ENCODE results near the gene TGFBR3L. TPM values are rescaled to one million over a fixed set of nuclear protein-coding genes. Genes with fewer than 3 reads are reported as not detected.
A peak's percentile ranks its signal among the peaks of the same experiment; 100 is the strongest.

The TGFBR3L gene
- total and polyA plus RNA-seq, 2 of the 13 experiments (the other 11 are each of a cell fraction or from before 2014, with no cell fraction given): 0.20 to 1.0 TPM

- TF ChIP-seq ZFP91 (CRISPR knock-in tag; IDR thresholded peaks at IDR 0.05; ENCODE audit: borderline replicate concordance) (peak; percentile 80; the same call in 1 of the 2 replicates), ZNF576 (CRISPR knock-in tag; IDR thresholded peaks at IDR 0.05) (no peak), ZNF12 (CRISPR knock-in tag; IDR thresholded peaks at IDR 0.05) (no peak), PLRG1 (conservative IDR thresholded peaks at IDR 0.05) (no peak), BORCS8-MEF2B (CRISPR knock-in tag; IDR thresholded peaks at IDR 0.05) (peak; percentile 80), MTF2 (CRISPR knock-in tag; IDR thresholded peaks at IDR 0.05; ENCODE audit: borderline replicate concordance) (no peak), KDM1A (CRISPR knock-in tag; IDR thresholded peaks at IDR 0.05) (no peak), ZNF607 (CRISPR knock-in tag; IDR thresholded peaks at IDR 0.05; ENCODE audit: borderline replicate concordance) (peak; percentile 76), ZNF10 (CRISPR knock-in tag; IDR thresholded peaks at IDR 0.05; ENCODE audit: borderline replicate concordance, low read depth) (no peak), FOSL1 (CRISPR knock-in tag; IDR thresholded peaks at IDR 0.05; ENCODE audit: borderline replicate concordance) (no peak), ZNF83 (CRISPR knock-in tag; IDR thresholded peaks at IDR 0.05; ENCODE audit: borderline replicate concordance) (no peak), TRAFD1 (CRISPR knock-in tag; IDR thresholded peaks at IDR 0.05; ENCODE audit: borderline replicate concordance) (no peak), HES4 (CRISPR knock-in tag; IDR thresholded peaks at IDR 0.05; ENCODE audit: borderline replicate concordance) (peak; percentile 84; the same call in 1 of the 2 replicates), ZNF207 (IDR thresholded peaks at IDR 0.05; ENCODE audit: borderline replicate concordance) (no peak), ZNF235 (CRISPR knock-in tag; IDR thresholded peaks at IDR 0.05; ENCODE audit: borderline replicate concordance) (peak; percentile 80; the same call in 1 of the 2 replicates), NCOR1 (IDR thresholded peaks at IDR 0.05; ENCODE audit: borderline replicate concordance, low read length) (no peak; the same call in 1 of the 2 replicates), CENPX (CRISPR knock-in tag; IDR thresholded peaks at IDR 0.05) (no peak), TBX3 (IDR thresholded peaks at IDR 0.05; ENCODE audit: borderline replicate concordance) (peak; percentile 31; the same call in 1 of the 2 replicates), POLR2A (IDR thresholded peaks at IDR 0.05; ENCODE audit: insufficient read depth in 1 of 2, low read depth in 2 of 2, low read length in 2 of 2) (peak; percentile 98 to 99), IRX3 (CRISPR knock-in tag; IDR thresholded peaks at IDR 0.05; ENCODE audit: borderline replicate concordance, low read depth) (peak; percentile 72; the same call in 1 of the 2 replicates), RBM39 (IDR thresholded peaks at IDR 0.05; ENCODE audit: low read depth, low read length, poor library complexity, severe bottlenecking) (peak; percentile 70)
- TF ChIP-seq, protein P1, sequence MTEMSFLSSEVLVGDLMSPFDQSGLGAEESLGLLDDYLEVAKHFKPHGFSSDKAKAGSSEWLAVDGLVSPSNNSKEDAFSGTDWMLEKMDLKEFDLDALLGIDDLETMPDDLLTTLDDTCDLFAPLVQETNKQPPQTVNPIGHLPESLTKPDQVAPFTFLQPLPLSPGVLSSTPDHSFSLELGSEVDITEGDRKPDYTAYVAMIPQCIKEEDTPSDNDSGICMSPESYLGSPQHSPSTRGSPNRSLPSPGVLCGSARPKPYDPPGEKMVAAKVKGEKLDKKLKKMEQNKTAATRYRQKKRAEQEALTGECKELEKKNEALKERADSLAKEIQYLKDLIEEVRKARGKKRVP (CRISPR knock-in tag; IDR thresholded peaks at IDR 0.05): peak; percentile 76 to 99; a peak in 3 of 4 replicates
- TF ChIP-seq, protein P2, sequence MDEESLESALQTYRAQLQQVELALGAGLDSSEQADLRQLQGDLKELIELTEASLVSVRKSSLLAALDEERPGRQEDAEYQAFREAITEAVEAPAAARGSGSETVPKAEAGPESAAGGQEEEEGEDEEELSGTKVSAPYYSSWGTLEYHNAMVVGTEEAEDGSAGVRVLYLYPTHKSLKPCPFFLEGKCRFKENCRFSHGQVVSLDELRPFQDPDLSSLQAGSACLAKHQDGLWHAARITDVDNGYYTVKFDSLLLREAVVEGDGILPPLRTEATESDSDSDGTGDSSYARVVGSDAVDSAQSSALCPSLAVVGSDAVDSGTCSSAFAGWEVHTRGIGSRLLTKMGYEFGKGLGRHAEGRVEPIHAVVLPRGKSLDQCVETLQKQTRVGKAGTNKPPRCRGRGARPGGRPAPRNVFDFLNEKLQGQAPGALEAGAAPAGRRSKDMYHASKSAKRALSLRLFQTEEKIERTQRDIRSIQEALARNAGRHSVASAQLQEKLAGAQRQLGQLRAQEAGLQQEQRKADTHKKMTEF (CRISPR knock-in tag; IDR thresholded peaks at IDR 0.05): peak; percentile 85
Measured at GRCh38 chr19:7943444-7944176, 29.0 kb downstream of the TGFBR3L start, which contains the start of gene TIMM44 (continued).

Data from HepG2 (cell line).